B cell (primary cell): ENCODE data around the gene DOCK7. TPM values are rescaled to one million over a fixed set of nuclear protein-coding genes. Genes with fewer than 3 reads are reported as not detected.

Experiments
- ATAC-seq: fragments of 200-7000 bp; cut with Tn5 transposase; one replicate; pipeline ENCODE4 v1.10.0; 2021; ENCODE audit warnings: low read depth, mild to moderate bottlenecking, moderate number of reproducible peaks, moderate library complexity
- CTCF ChIA-PET: fragments of 350-600 bp; sonication (Branson Sonifier 250); formaldehyde crosslinking; loops from one replicate; lab custom pipeline; 2021; ENCODE audit warnings: antibody characterized with exemption, inconsistent platforms; lab: Charles Lee
- POLR2A ChIA-PET: fragments of 350-600 bp; sonication (Branson Sonifier 250); formaldehyde crosslinking; loops from one replicate; lab custom pipeline; 2021; ENCODE audit warnings: antibody characterized with exemption; lab: Charles Lee
- DNase-seq: peaks from one replicate; pipeline ENCODE4 v3.0.0; 2013
- H2AFZ ChIP-seq: 2 replicates; pipeline ENCODE4 v1.6.1; 2012; ENCODE audit warnings: mild to moderate bottlenecking, low read depth, low read length; ENCODE audit not compliant: insufficient read depth, poor library complexity, severe bottlenecking
- H3K27ac ChIP-seq, 2 donors: 1 replicate in 1 of 2; 2 replicates in 1 of 2; pipeline ENCODE4 v1.5.1; 2012 to 2013; ENCODE audit warnings: low read length in 2 of 2, mild to moderate bottlenecking in 2 of 2, moderate library complexity in 1 of 2
- H3K27me3 ChIP-seq, 4 experiments: fragments of 200-600 bp in 1 of 4; sonication (generic) in 1 of 4; replicated peaks in 1 of 4; 1 replicate in 2 of 4; 2 replicates in 2 of 4; pipeline versions ENCODE4 v1.6.1 to v1.7.0; 2013 to 2016; ENCODE audit warnings: low read length in 3 of 4, mild to moderate bottlenecking in 2 of 4, mixed read lengths in 1 of 4, moderate library complexity in 1 of 4; ENCODE audit not compliant: insufficient read depth in 4 of 4, control insufficient read depth in 3 of 4; ENCODE audit errors: control extremely low read depth in 1 of 4
- H3K36me3 ChIP-seq, 2 experiments: replicated peaks in 1 of 2; 1 replicate in 1 of 2; 2 replicates in 1 of 2; pipeline versions ENCODE4 v1.6.1 to v1.7.1; 2013; ENCODE audit warnings: low read length in 1 of 2; ENCODE audit not compliant: insufficient read depth in 2 of 2, control insufficient read depth in 1 of 2; ENCODE audit errors: control extremely low read depth in 1 of 2, extremely low read depth in 1 of 2
- H3K4me1 ChIP-seq, 2 donors: fragments of 200-600 bp in 1 of 2; sonication (generic) in 1 of 2; 1 replicate in 1 of 2; 2 replicates in 1 of 2; pipeline versions ENCODE4 v1.5.1 to v1.6.1; 2013 to 2017; ENCODE audit warnings: low read length in 2 of 2; ENCODE audit not compliant: control insufficient read depth in 2 of 2, insufficient read depth in 2 of 2
- H3K4me2 ChIP-seq: replicated peaks from 2 replicates; pipeline ENCODE3; 2012; ENCODE audit warnings: mild to moderate bottlenecking, low read depth, low read length; ENCODE audit not compliant: poor library complexity, severe bottlenecking
- H3K4me3 ChIP-seq, 5 experiments: fragments of 200-600 bp in 1 of 5; sonication (generic) in 1 of 5; 1 replicate in 3 of 5; 2 replicates in 2 of 5; pipeline versions ENCODE4 v1.5.1 to v1.7.0; 2011 to 2016; ENCODE audit warnings: low read length in 4 of 5, mild to moderate bottlenecking in 4 of 5, low read depth in 2 of 5, control low read depth in 1 of 5, moderate library complexity in 1 of 5; ENCODE audit not compliant: insufficient read depth in 1 of 5; ENCODE audit errors: control extremely low read depth in 1 of 5, extremely low read depth in 1 of 5
- H3K79me2 ChIP-seq: fragments of 200-600 bp; sonication (generic); one replicate; pipeline ENCODE4 v1.6.0; 2016; ENCODE audit warnings: low read length; ENCODE audit not compliant: control insufficient read depth, insufficient read depth
- H3K9ac ChIP-seq: fragments of 200-600 bp; sonication (generic); 2 replicates; pipeline ENCODE4 v1.6.1; 2017; ENCODE audit warnings: mild to moderate bottlenecking, low read length, moderate library complexity
- H3K9me3 ChIP-seq, 3 donors: one replicate each; pipeline versions ENCODE4 v1.6.1 to v1.7.1; 2013; ENCODE audit warnings: low read length in 2 of 3; ENCODE audit not compliant: control insufficient read depth in 2 of 3, insufficient read depth in 1 of 3; ENCODE audit errors: control extremely low read depth in 1 of 3
- H4K20me1 ChIP-seq: 2 replicates; pipeline ENCODE4 v1.6.0; 2012; ENCODE audit warnings: mild to moderate bottlenecking, low read length; ENCODE audit not compliant: insufficient read depth, control insufficient read depth, poor library complexity, severe bottlenecking
- H3K27ac Mint-ChIP-seq: one replicate; pipeline ENCODE4 v1.8.0; 2021; ENCODE audit warnings: mixed read lengths
- H3K27me3 Mint-ChIP-seq: one replicate; pipeline ENCODE4 v1.8.0; 2021; ENCODE audit warnings: mixed read lengths
- H3K4me1 Mint-ChIP-seq: one replicate; pipeline ENCODE4 v1.8.0; 2021; ENCODE audit warnings: mixed read lengths
- H3K4me3 Mint-ChIP-seq: one replicate; pipeline ENCODE4 v1.8.0; 2021; ENCODE audit warnings: mixed read lengths
- H3K9me3 Mint-ChIP-seq: one replicate; pipeline ENCODE4 v1.8.0; 2022; ENCODE audit warnings: mixed read lengths; ENCODE audit not compliant: insufficient read depth
- EZH2 ChIP-seq: IDR thresholded peaks from 2 replicates; pipeline ENCODE4 v1.6.1; 2012; ENCODE audit warnings: borderline replicate concordance, low read depth, mild to moderate bottlenecking, moderate library complexity, low read length; ENCODE audit not compliant: insufficient read depth, poor library complexity, severe bottlenecking
- WGBS: methylation state at CpG from one replicate; pipeline ENCODE4 v1.1.5; 2013; ENCODE audit warnings: missing lambda C conversion rate; ENCODE audit not compliant: insufficient coverage; 5-methylcytosine and 5-hydroxymethylcytosine counted together
- intact Hi-C: fragments of 100-400 bp; cut with micrococcal nuclease; formaldehyde crosslinking; loops from one replicate; pipeline ENCODE4 v1.10.0; 2022
- polyA plus RNA-seq: library from polyadenylated mRNA; depleted of rRNA; stranded (reverse); fragments of >200 nt; gene quantifications from 2 replicates; pipeline ENCODE4 v1.2.3, GENCODE V29; 2012
- total RNA-seq, 2 donors: library from RNA; stranded (reverse); fragments of 120-200 nt in 1 of 2; gene quantifications; 1 replicate in 1 of 2; 2 replicates in 1 of 2; pipeline versions ENCODE4 v1.2.3 to v1.2.4, GENCODE V29; 2013 to 2022
- TF ChIP-seq, protein P1 (sequence below): fragments of 200-600 bp; IDR thresholded peaks from one replicate; pipeline ENCODE4 v1.8.0; 2022; ENCODE audit warnings: antibody characterized with exemption, mild to moderate bottlenecking

Gene DOCK7
- total and polyA plus RNA-seq, 2 donors (not counting 1 experiment from before 2014, with no cell fraction given) = 3.6 to 20.5 TPM

DNA sequence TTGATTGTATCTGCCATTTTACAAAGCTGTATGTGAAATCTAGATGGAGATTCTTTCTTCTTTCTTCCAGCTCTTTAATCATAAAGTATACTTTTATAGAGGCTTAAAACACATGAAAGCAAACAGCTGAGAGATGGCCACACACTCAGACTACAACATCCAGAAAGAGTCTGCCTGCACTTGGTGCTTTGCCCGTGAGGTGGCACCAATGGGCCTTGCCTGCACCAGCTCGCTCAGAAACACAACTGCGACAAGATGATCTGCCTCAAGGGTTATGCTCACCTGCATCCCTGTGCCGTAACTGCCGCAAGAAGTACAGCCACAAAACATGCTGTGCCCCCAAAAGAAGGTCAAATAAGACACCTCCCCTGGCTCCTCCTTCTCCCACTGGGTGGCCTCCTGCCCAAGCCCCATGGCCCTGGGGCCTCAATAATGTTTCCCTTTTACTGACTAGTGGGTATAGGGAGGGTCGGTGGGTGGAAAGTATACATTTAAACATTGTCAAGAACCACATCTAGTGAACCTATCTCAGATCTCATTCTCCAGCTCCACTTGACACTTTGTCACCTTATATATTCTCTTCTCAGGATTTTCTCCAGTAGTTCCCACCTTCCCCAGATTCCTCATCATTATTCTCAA lies 157.6 kb downstream of the DOCK7 start:
- Histone ChIP-seq H3K9me3 (no peaks in the 10 kb centered on the region), H3K79me2 (no peaks in the 10 kb centered on the region), H3K27ac (no peak overlapping the region), H3K27me3 (no peaks in the 10 kb centered on the region), H3K4me3 (no peak overlapping the region), H3K4me1 (no peaks in the 10 kb centered on the region), H3K4me2 (no peak overlapping the region), H3K36me3 (peaks cover 0 to 2% of the 10 kb centered on the region in 2 experiments), H3K9ac (no peak overlapping the region), H4K20me1 (no peaks in the 10 kb centered on the region), H2AFZ (no peak overlapping the region)
- Mint-ChIP-seq H3K4me3 (no peak overlapping the region), H3K9me3 (no peaks in the 10 kb centered on the region), H3K27me3 (no peaks in the 10 kb centered on the region), H3K4me1 (no peaks in the 10 kb centered on the region), H3K27ac (no peak overlapping the region)
- TF ChIP-seq EZH2 = no peak
- TF ChIP-seq, protein P1, sequence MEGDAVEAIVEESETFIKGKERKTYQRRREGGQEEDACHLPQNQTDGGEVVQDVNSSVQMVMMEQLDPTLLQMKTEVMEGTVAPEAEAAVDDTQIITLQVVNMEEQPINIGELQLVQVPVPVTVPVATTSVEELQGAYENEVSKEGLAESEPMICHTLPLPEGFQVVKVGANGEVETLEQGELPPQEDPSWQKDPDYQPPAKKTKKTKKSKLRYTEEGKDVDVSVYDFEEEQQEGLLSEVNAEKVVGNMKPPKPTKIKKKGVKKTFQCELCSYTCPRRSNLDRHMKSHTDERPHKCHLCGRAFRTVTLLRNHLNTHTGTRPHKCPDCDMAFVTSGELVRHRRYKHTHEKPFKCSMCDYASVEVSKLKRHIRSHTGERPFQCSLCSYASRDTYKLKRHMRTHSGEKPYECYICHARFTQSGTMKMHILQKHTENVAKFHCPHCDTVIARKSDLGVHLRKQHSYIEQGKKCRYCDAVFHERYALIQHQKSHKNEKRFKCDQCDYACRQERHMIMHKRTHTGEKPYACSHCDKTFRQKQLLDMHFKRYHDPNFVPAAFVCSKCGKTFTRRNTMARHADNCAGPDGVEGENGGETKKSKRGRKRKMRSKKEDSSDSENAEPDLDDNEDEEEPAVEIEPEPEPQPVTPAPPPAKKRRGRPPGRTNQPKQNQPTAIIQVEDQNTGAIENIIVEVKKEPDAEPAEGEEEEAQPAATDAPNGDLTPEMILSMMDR = peak; percentile 30
- ChIA-PET CTCF (interaction anchor here (0.8 to 4.2 kb wide), 4 partner anchors 8 to 218 kb away, joined by 3 to 28 read pairs (median 6); no protein-coding TSS in a partner anchor), POLR2A (no interaction called here)
- intact Hi-C loops = no loop called here
- no peak for ATAC-seq
- 90% methylated on average over 3 of the region's 6 CpGs for WGBS
- DNase-seq = peak; percentile 16

DNA sequence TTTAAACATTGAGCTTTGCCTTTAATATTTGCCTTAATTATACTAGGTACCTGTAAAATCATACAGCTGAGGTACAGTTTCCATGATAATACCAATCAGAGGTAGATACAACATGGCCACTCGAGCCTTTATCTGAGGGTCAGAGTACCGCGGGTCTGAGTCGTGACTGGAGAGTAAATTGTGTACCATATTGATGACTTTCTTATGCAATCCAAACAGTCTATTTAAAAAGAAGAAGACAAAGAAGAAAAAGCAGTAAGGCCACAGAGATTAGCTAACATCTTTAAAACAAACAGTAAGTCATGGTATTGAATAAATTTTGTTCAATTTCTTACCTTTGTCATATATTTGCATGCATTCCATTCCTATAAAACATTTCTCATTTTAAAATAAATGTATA lies 159.0 kb downstream of the DOCK7 start:
- intact Hi-C loops = no loop called here
- Mint-ChIP-seq H3K27ac (no peak overlapping the region), H3K27me3 (no peaks in the 10 kb centered on the region), H3K9me3 (no peaks in the 10 kb centered on the region), H3K4me3 (no peak overlapping the region), H3K4me1 (no peaks in the 10 kb centered on the region)
- Histone ChIP-seq H3K27me3 (no peaks in the 10 kb centered on the region), H3K9ac (no peak overlapping the region), H3K9me3 (no peaks in the 10 kb centered on the region), H3K4me3 (no peak overlapping the region), H3K36me3 (peaks cover 0 to 2% of the 10 kb centered on the region in 2 experiments), H2AFZ (no peak overlapping the region), H3K4me2 (no peak overlapping the region), H3K4me1 (no peaks in the 10 kb centered on the region), H3K79me2 (no peaks in the 10 kb centered on the region), H4K20me1 (no peaks in the 10 kb centered on the region), H3K27ac (no peak overlapping the region)
- CTCF ChIA-PET = interaction anchor here (0.6 to 4.2 kb wide), 5 partner anchors 11 to 1046 kb away, joined by 3 to 28 read pairs (median 4); no protein-coding TSS in a partner anchor
- no CpG with 5 or more reads among the region's 4 CpGs for WGBS
- no peak for TF ChIP-seq EZH2
- TF ChIP-seq, protein P1 = no peak
- DNase-seq = no peak
- POLR2A ChIA-PET = no interaction called here
- no peak for ATAC-seq
